HL-60 (cell line): ENCODE data around the gene SH3PXD2A.

ENCODE experiments used
- POLR2AphosphoS5 ChIP-seq: IDR thresholded peaks from 2 replicates; pipeline ENCODE4 v1.6.1; 2012; ENCODE audit warnings: low read depth
- SPI1 ChIP-seq: IDR thresholded peaks from 2 replicates; pipeline ENCODE4 v1.6.1; 2012; ENCODE audit warnings: low read depth, mild to moderate bottlenecking, borderline replicate concordance
- TF ChIP-seq, protein P1 (sequence below): IDR thresholded peaks from one replicate; pipeline ENCODE4 v1.5.1; 2011; ENCODE audit warnings: low read length, control low read depth, inconsistent platforms; ENCODE audit not compliant: insufficient read depth

DNA sequence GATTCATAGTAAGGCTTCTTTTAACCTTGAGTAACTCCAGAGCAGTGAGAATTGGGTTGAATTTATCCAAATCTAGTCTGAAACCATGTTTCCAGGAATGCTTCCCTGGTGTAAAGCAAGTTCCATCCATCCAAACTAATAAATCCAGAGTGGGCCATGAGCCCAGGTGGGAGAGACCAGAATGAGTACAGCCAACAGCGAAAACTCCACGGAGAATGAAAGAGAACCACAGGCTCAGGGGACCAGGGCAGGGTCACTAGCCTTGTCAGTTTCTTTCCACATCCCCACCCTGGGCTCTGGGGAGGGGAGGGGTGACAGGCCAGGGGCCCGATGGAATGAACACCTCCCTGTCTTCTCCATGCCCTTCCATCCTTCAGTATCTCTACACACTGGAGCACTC, 181.8 kb downstream of the SH3PXD2A start:
- TF ChIP-seq, protein P1, sequence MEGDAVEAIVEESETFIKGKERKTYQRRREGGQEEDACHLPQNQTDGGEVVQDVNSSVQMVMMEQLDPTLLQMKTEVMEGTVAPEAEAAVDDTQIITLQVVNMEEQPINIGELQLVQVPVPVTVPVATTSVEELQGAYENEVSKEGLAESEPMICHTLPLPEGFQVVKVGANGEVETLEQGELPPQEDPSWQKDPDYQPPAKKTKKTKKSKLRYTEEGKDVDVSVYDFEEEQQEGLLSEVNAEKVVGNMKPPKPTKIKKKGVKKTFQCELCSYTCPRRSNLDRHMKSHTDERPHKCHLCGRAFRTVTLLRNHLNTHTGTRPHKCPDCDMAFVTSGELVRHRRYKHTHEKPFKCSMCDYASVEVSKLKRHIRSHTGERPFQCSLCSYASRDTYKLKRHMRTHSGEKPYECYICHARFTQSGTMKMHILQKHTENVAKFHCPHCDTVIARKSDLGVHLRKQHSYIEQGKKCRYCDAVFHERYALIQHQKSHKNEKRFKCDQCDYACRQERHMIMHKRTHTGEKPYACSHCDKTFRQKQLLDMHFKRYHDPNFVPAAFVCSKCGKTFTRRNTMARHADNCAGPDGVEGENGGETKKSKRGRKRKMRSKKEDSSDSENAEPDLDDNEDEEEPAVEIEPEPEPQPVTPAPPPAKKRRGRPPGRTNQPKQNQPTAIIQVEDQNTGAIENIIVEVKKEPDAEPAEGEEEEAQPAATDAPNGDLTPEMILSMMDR: no peak
- no peak for TF ChIP-seq POLR2AphosphoS5
- no peak for TF ChIP-seq SPI1
